DND-41 (cell line): ENCODE measurements around the gene DRAM1.

Source experiments
- ATAC-seq: fragments of 200-7000 bp; cut with Tn5 transposase; 3 replicates; pipeline ENCODE4 v1.9.1; 2021; ENCODE audit warnings: low read depth; ENCODE audit not compliant: insufficient read depth
- DNase-seq: peaks from one replicate; pipeline ENCODE4 v3.0.0-alpha.2; 2020
- H2AFZ ChIP-seq: 2 replicates; pipeline ENCODE4 v1.6.0; 2012; ENCODE audit warnings: low read depth, low read length
- H3K27ac ChIP-seq: 2 replicates; pipeline ENCODE4 v1.5.1; 2012; ENCODE audit warnings: low read length, inconsistent platforms
- H3K27me3 ChIP-seq: fragments of 200-600 bp; sonication (generic); 2 replicates; pipeline ENCODE4 v1.6.0; 2012; ENCODE audit warnings: low read length, mild to moderate bottlenecking, inconsistent platforms; ENCODE audit not compliant: insufficient read depth, poor library complexity
- H3K36me3 ChIP-seq: 2 replicates; pipeline ENCODE4 v1.5.1; 2012; ENCODE audit warnings: low read length, inconsistent platforms; ENCODE audit not compliant: insufficient read depth
- H3K4me1 ChIP-seq: 2 replicates; pipeline ENCODE4 v1.5.1; 2012; ENCODE audit warnings: mild to moderate bottlenecking, low read length; ENCODE audit not compliant: insufficient read depth
- H3K4me2 ChIP-seq: 2 replicates; pipeline ENCODE4 v1.6.0; 2012; ENCODE audit warnings: mild to moderate bottlenecking, moderate library complexity, low read length, inconsistent platforms; ENCODE audit not compliant: insufficient read depth
- H3K4me3 ChIP-seq, 2 experiments: fragments of 200-600 bp in 1 of 2; shearing (Covaris generic) in 1 of 2; 2 replicates each; pipeline ENCODE4 v1.5.1; 2012 to 2016; ENCODE audit warnings: inconsistent platforms in 2 of 2, low read length in 2 of 2, mild to moderate bottlenecking in 2 of 2, low read depth in 1 of 2, moderate library complexity in 1 of 2
- H3K79me2 ChIP-seq: 2 replicates; pipeline ENCODE4 v1.6.0; 2012; ENCODE audit warnings: low read length, inconsistent platforms; ENCODE audit not compliant: insufficient read depth
- H3K9ac ChIP-seq: 2 replicates; pipeline ENCODE4 v1.6.0; 2012; ENCODE audit warnings: low read depth, mild to moderate bottlenecking, inconsistent platforms, low read length, moderate library complexity
- H3K9me3 ChIP-seq: 2 replicates; pipeline ENCODE4 v1.5.1; 2012; ENCODE audit warnings: low read length, moderate library complexity, mild to moderate bottlenecking, inconsistent platforms; ENCODE audit not compliant: insufficient read depth, severe bottlenecking
- H4K20me1 ChIP-seq: 2 replicates; pipeline ENCODE4 v1.6.0; 2012; ENCODE audit warnings: low read length; ENCODE audit not compliant: insufficient read depth
- EZH2 ChIP-seq: IDR thresholded peaks from 3 replicates; pipeline ENCODE4 v1.6.1; 2012; ENCODE audit warnings: borderline replicate concordance, low read depth, mild to moderate bottlenecking, moderate library complexity, low read length, inconsistent platforms; ENCODE audit not compliant: severe bottlenecking
- TF ChIP-seq, protein P1 (sequence below): IDR thresholded peaks from 2 replicates; pipeline ENCODE4 v1.5.1; 2012; ENCODE audit warnings: borderline replicate concordance, low read length, moderate library complexity, mild to moderate bottlenecking; ENCODE audit not compliant: poor library complexity, severe bottlenecking; ENCODE audit errors: extremely low read depth

Gene DRAM1

GRCh38 chr12:101947316-101947715 lies 69.9 kb downstream of the DRAM1 start:
- H4K20me1 ChIP-seq = no peaks in the 10 kb centered on the region
- no peaks in the 10 kb centered on the region for H3K27me3 ChIP-seq
- H3K4me1 ChIP-seq = no peaks in the 10 kb centered on the region
- DNase-seq (no peak), ATAC-seq (no peak)
- H3K4me2 ChIP-seq = no peak overlapping the region
- no peaks in the 10 kb centered on the region for H3K9me3 ChIP-seq
- H3K4me3 ChIP-seq = no peak overlapping the region
- no peaks in the 10 kb centered on the region for H3K36me3 ChIP-seq
- TF ChIP-seq EZH2 = no peak
- TF ChIP-seq, protein P1, sequence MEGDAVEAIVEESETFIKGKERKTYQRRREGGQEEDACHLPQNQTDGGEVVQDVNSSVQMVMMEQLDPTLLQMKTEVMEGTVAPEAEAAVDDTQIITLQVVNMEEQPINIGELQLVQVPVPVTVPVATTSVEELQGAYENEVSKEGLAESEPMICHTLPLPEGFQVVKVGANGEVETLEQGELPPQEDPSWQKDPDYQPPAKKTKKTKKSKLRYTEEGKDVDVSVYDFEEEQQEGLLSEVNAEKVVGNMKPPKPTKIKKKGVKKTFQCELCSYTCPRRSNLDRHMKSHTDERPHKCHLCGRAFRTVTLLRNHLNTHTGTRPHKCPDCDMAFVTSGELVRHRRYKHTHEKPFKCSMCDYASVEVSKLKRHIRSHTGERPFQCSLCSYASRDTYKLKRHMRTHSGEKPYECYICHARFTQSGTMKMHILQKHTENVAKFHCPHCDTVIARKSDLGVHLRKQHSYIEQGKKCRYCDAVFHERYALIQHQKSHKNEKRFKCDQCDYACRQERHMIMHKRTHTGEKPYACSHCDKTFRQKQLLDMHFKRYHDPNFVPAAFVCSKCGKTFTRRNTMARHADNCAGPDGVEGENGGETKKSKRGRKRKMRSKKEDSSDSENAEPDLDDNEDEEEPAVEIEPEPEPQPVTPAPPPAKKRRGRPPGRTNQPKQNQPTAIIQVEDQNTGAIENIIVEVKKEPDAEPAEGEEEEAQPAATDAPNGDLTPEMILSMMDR = no peak
- H3K79me2 ChIP-seq = no peaks in the 10 kb centered on the region
- no peak overlapping the region for H3K27ac ChIP-seq
- H2AFZ ChIP-seq = no peak overlapping the region
- no peak overlapping the region for H3K9ac ChIP-seq

- H2AFZ ChIP-seq = no peak overlapping the region
- no peak overlapping the region for H3K4me2 ChIP-seq
- no peaks in the 10 kb centered on the region for H3K79me2 ChIP-seq
- TF ChIP-seq EZH2 = no peak
- TF ChIP-seq, protein P1 = no peak
- H3K9me3 ChIP-seq = no peaks in the 10 kb centered on the region
- no peak overlapping the region for H3K4me3 ChIP-seq
- no peaks in the 10 kb centered on the region for H3K4me1 ChIP-seq
- no peak overlapping the region for H3K27ac ChIP-seq
- no peaks in the 10 kb centered on the region for H3K36me3 ChIP-seq
- no peak overlapping the region for H3K9ac ChIP-seq
- H4K20me1 ChIP-seq = no peaks in the 10 kb centered on the region
- DNase-seq = no peak
- no peaks in the 10 kb centered on the region for H3K27me3 ChIP-seq
- no peak for ATAC-seq
Measured at GRCh38 chr12:101948365-101948764, 71.0 kb downstream of the DRAM1 start.

GRCh38 chr12:101951002-101951670 lies 73.8 kb downstream of the DRAM1 start:
- H3K9me3 ChIP-seq = no peaks in the 10 kb centered on the region
- no peaks in the 10 kb centered on the region for H3K27me3 ChIP-seq
- no peak overlapping the region for H3K4me2 ChIP-seq
- H2AFZ ChIP-seq = no peak overlapping the region
- no peaks in the 10 kb centered on the region for H3K79me2 ChIP-seq
- no peak for DNase-seq
- no peak overlapping the region for H3K9ac ChIP-seq
- H3K4me3 ChIP-seq = no peak overlapping the region
- H3K27ac ChIP-seq = no peak overlapping the region
- H4K20me1 ChIP-seq = no peaks in the 10 kb centered on the region
- ATAC-seq = no peak
- H3K36me3 ChIP-seq = no peaks in the 10 kb centered on the region
- TF ChIP-seq, protein P1 = no peak
- TF ChIP-seq EZH2 = no peak
- no peaks in the 10 kb centered on the region for H3K4me1 ChIP-seq
